Muscle of leg (tissue), 11 donors: ENCODE measurements around the gene ANO1. TPM values are rescaled to one million over a fixed set of nuclear protein-coding genes. Genes with fewer than 3 reads are reported as not detected.

Source experiments
- DNase-seq: peaks from one replicate; pipeline ENCODE4 v3.0.0; 2013
- H3K27ac ChIP-seq: one replicate; pipeline ENCODE4 v1.5.1; 2013; ENCODE audit warnings: mild to moderate bottlenecking, low read length, control low read depth
- H3K27me3 ChIP-seq: one replicate; pipeline ENCODE4 v1.6.1; 2013; ENCODE audit warnings: low read length; ENCODE audit not compliant: control insufficient read depth, insufficient read depth
- H3K36me3 ChIP-seq: one replicate; pipeline ENCODE4 v1.6.1; 2013; ENCODE audit warnings: low read length; ENCODE audit not compliant: control insufficient read depth, insufficient read depth
- H3K4me1 ChIP-seq: one replicate; pipeline ENCODE4 v1.6.1; 2013; ENCODE audit warnings: low read length; ENCODE audit not compliant: control insufficient read depth, insufficient read depth
- H3K4me3 ChIP-seq: one replicate; pipeline ENCODE4 v1.5.1; 2013; ENCODE audit warnings: low read length, control low read depth
- H3K9me3 ChIP-seq: replicated peaks from 2 replicates; pipeline ENCODE4 v1.6.1; 2013; ENCODE audit warnings: low read depth, low read length; ENCODE audit not compliant: control insufficient read depth
- WGBS: methylation state at CpG from one replicate; pipeline ENCODE4 v1.1.5; 2013; ENCODE audit warnings: missing lambda C conversion rate; ENCODE audit not compliant: insufficient coverage; 5-methylcytosine and 5-hydroxymethylcytosine counted together
- polyA plus RNA-seq, 8 donors: library from polyadenylated mRNA; unstranded; fragments of 120-200 nt; gene quantifications; one replicate each; pipeline versions ENCODE4 v1.2.1 to v1.2.3, GENCODE V29; 2013; ENCODE audit warnings: inconsistent platforms in 1 of 8, low replicate concordance in 1 of 8; ENCODE audit not compliant: insufficient read length in 8 of 8, insufficient read depth in 1 of 8
- total RNA-seq: library from RNA; stranded (reverse); fragments of 120-200 nt; gene quantifications from one replicate; pipeline ENCODE4 v1.2.4, GENCODE V29; 2013

ANO1 gene
- total and polyA plus RNA-seq, 9 donors: 5.1 to 15.4 (median 8.2) TPM

GRCh38 chr11:70134490-70134889 is 56.4 kb downstream of the ANO1 start:
- DNase-seq: no peak
- Histone ChIP-seq H3K4me1 (peaks cover 23% of the 10 kb centered on the region), H3K27ac (no peak overlapping the region), H3K27me3 (peaks cover 2% of the 10 kb centered on the region), H3K4me3 (no peak overlapping the region), H3K36me3 (no peaks in the 10 kb centered on the region), H3K9me3 (no peaks in the 10 kb centered on the region)
- 84% methylated on average over 11 of the region's 14 CpGs for WGBS

- no peak overlapping the region for H3K27ac ChIP-seq
- DNase-seq: no peak
- WGBS: 56% methylated on average over 6 of the region's 8 CpGs
- peaks cover 23% of the 10 kb centered on the region for H3K4me1 ChIP-seq
- H3K36me3 ChIP-seq: no peaks in the 10 kb centered on the region
- peaks cover 2% of the 10 kb centered on the region for H3K27me3 ChIP-seq
- no peaks in the 10 kb centered on the region for H3K9me3 ChIP-seq
- no peak overlapping the region for H3K4me3 ChIP-seq
These were observed 57.0 kb downstream of the ANO1 start for GRCh38 chr11:70135142-70135541.

DNA sequence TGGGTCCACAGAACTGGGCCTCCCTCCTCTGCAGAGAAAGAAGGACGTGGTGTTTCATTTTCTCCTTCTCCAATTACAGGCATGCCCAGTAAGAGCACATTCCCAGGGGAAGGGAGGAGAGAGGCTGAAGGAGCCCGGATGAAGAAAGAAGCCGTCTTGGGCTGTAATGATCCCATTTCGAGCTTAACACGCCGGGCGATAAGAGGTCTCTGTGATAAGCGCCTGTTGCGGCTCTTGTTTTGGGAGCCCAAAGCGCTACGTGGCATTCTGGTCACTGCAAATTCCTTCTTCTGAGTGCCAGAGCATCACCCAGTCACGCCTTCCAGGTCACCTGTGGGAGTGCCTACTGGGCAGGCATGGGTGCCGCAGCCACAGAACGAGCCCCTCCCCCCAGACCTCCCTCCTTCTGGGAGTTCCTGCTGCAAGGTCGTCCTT is 57.5 kb downstream of the ANO1 start:
- H3K9me3 ChIP-seq: no peaks in the 10 kb centered on the region
- H3K4me1 ChIP-seq: peaks cover 23% of the 10 kb centered on the region
- peaks cover 2% of the 10 kb centered on the region for H3K27me3 ChIP-seq
- H3K27ac ChIP-seq: no peak overlapping the region
- peak; percentile 48 for DNase-seq
- WGBS: 66% methylated on average over 12 of the region's 15 CpGs
- no peaks in the 10 kb centered on the region for H3K36me3 ChIP-seq
- H3K4me3 ChIP-seq: no peak overlapping the region

DNA sequence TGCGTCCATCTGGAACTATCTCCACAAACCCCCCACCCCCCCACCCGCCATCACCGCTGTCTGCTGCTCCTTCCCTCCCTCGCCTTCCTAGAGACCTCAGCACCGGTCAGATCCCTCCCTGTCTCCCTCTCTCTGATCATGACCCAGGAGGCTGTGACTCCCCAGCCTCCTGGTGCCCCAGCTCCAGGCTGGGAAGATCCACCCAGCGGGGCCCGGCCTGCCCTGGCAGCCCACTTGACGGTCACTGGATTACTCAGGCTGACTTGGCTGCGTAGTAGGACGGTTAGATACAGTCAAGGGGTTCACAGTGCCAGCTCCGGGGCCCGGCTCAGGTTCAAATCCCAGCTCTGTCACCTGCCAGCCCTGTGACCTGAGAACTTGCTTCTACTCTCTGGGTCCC is 59.3 kb downstream of the ANO1 start:
- H3K36me3 ChIP-seq: no peaks in the 10 kb centered on the region
- H3K9me3 ChIP-seq: no peaks in the 10 kb centered on the region
- WGBS: 100% methylated on average over 5 of the region's 12 CpGs
- no peak overlapping the region for H3K27ac ChIP-seq
- no peak for DNase-seq
- no peak overlapping the region for H3K4me3 ChIP-seq
- H3K27me3 ChIP-seq: peaks cover 17% of the 10 kb centered on the region
- peaks cover 39% of the 10 kb centered on the region for H3K4me1 ChIP-seq

GRCh38 chr11:70138403-70138802 is 60.3 kb downstream of the ANO1 start:
- Histone ChIP-seq H3K27ac (no peak overlapping the region), H3K4me1 (peaks cover 40% of the 10 kb centered on the region), H3K4me3 (no peak overlapping the region), H3K36me3 (no peaks in the 10 kb centered on the region), H3K9me3 (no peaks in the 10 kb centered on the region), H3K27me3 (peaks cover 24% of the 10 kb centered on the region)
- 100% methylated on average over 1 of the region's 9 CpGs for WGBS
- no peak for DNase-seq

GRCh38 chr11:70139785-70140410 is 61.8 kb downstream of the ANO1 start:
- no peak overlapping the region for H3K4me3 ChIP-seq
- H3K36me3 ChIP-seq: no peaks in the 10 kb centered on the region
- DNase-seq: no peak
- no peaks in the 10 kb centered on the region for H3K9me3 ChIP-seq
- 83% methylated on average over 12 of the region's 15 CpGs for WGBS
- H3K27me3 ChIP-seq: peaks cover 31% of the 10 kb centered on the region
- H3K27ac ChIP-seq: no peak overlapping the region
- H3K4me1 ChIP-seq: peaks cover 29% of the 10 kb centered on the region

DNA sequence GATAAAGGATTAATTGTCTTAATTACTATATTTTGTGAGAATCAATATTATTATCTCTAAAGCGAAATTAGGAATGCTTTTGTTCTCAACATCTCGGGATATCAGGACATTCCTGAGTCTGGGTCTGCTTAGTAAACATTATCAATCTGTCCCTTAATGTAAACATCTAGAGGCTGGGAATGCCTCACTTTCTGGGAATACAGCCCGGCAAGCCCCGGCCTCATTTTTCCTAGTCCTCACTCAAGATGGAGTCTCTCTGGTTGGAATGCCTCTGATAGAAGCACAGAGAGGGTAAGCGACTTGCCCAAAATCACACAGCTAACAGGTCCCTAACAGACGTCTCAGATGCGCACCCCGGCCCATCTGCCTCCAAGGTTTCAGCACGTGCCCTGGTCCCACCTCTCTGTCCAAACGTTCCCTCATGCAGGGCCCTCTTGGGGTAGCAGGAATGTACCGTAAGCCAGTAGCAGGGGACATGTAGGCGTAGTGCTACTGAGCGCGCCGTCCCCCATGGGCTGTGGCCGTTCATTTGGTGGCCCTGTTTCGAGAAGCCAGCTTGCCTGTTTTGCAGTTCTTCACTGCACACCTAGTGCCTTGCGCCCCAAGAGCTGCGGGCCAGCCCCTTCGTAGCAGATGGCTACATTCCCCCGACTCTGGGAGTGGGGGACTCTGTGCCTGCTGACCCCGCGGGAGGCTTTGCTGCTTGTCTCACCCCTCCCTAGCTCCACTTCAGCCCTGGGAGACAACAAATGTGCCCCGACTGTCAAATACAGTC is 62.8 kb downstream of the ANO1 start:
- H3K4me1 ChIP-seq: peaks cover 23% of the 10 kb centered on the region
- H3K36me3 ChIP-seq: no peaks in the 10 kb centered on the region
- WGBS: 44% methylated on average over 17 of the region's 24 CpGs
- no peak overlapping the region for H3K4me3 ChIP-seq
- no peak for DNase-seq
- H3K9me3 ChIP-seq: no peaks in the 10 kb centered on the region
- no peak overlapping the region for H3K27ac ChIP-seq
- H3K27me3 ChIP-seq: peaks cover 34% of the 10 kb centered on the region

DNA sequence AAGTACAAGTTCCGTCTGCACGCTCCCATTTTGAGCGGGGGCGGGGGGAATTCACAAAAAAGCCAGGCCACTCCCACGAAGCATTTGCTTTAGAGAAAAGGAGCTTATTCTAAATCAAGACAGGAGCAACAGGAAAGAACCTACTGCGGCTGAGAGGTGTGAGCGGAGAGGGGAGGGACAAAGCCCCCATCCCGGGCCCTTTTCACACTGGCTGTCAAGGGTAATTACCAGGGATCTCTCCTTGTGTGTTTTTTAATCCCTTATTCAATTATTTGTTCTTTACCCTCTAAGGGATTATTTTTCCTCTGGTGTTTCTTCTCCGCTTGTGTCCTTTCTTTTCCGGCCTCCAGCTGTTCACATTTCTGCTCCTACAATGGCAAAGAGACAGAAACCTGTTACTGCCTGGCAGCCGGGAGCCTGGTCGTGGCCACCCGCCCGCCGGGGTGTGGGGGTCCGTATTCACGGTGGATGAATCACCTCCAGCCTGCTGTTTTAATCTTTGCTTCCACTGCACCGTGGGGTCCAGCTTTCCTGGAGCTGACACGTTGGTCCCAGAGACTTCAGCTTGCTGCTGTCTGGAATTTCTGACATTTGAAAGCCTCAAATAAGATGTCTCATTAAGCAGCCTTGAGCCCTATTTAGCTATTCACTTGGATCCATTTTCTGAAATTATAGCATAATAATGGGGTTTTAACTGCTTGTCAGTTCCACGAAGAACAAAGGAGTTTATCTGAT is 63.5 kb downstream of the ANO1 start:
- Histone ChIP-seq H3K9me3 (no peaks in the 10 kb centered on the region), H3K27ac (no peak overlapping the region), H3K4me3 (no peak overlapping the region), H3K27me3 (peaks cover 36% of the 10 kb centered on the region), H3K36me3 (no peaks in the 10 kb centered on the region), H3K4me1 (peaks cover 23% of the 10 kb centered on the region)
- 23% methylated on average over 8 of the region's 20 CpGs for WGBS
- peak; percentile 56 for DNase-seq

DNA sequence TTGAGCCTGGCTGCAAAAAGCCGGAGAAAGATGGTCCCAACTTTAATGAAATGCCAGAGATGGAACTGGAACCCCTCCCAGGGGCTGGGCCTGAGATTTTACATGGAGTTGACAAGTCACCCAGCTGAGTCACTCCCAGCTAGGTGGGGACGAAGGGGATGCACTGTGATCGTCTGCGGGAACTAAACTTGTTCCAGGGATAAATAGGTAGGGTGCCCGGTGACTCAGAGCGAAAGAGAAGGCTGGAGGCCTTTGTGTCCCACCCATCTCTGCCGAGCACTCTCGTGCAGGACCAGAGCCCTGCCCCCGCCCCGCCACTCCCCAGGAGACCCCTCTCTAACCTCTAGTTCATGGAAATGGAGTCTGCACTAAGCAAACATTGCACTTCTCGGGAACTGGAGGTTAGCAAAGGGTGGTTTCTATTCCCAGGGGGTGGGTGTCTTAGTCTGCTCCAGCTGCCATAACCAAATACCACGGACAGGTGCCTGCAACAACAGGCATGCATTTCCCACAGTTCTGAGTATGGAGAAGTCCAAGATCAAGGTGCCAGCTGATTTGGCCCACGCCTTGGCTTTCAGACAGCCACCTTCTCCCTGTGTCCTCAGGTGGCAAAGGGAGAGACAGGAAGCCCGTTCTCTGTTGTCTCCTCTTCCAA is 64.2 kb downstream of the ANO1 start:
- 64% methylated on average over 5 of the region's 14 CpGs for WGBS
- Histone ChIP-seq H3K4me3 (no peak overlapping the region), H3K4me1 (peaks cover 23% of the 10 kb centered on the region), H3K36me3 (no peaks in the 10 kb centered on the region), H3K27me3 (peaks cover 42% of the 10 kb centered on the region), H3K27ac (no peak overlapping the region), H3K9me3 (no peaks in the 10 kb centered on the region)
- DNase-seq: no peak

GRCh38 chr11:70144262-70144661 is 66.1 kb downstream of the ANO1 start:
- Histone ChIP-seq H3K9me3 (no peaks in the 10 kb centered on the region), H3K27ac (no peak overlapping the region), H3K27me3 (peaks cover 46% of the 10 kb centered on the region), H3K4me3 (no peak overlapping the region), H3K4me1 (peaks cover 23% of the 10 kb centered on the region), H3K36me3 (no peaks in the 10 kb centered on the region)
- WGBS: 90% methylated on average over 6 of the region's 10 CpGs
- DNase-seq: no peak
